Activated CD4-positive, alpha-beta T cell treated with anti-CD3 and anti-CD28 coated beads, Interleukin-2, amount 10 ng/mL, durations not matched to agents 7 days and 5 days (primary cell): ENCODE measurements around the gene WDR62. TPM values are rescaled to one million over a fixed set of nuclear protein-coding genes. Genes with fewer than 3 reads are reported as not detected.
A peak's percentile ranks its signal among the peaks of the same experiment; 100 is the strongest.

Experiments used
- CTCF ChIA-PET: fragments of 350-600 bp; sonication (Branson Sonifier 250); formaldehyde crosslinking; loops from one replicate; lab custom pipeline; 2021; ENCODE audit warnings: antibody characterized with exemption; lab: Charles Lee
- POLR2A ChIA-PET: fragments of 350-600 bp; sonication (Branson Sonifier 250); formaldehyde crosslinking; loops from one replicate; lab custom pipeline; 2021; ENCODE audit warnings: antibody characterized with exemption; lab: Charles Lee
- DNase-seq: peaks from one replicate; pipeline ENCODE4 v3.0.0-alpha.2; 2020
- H3K27ac Mint-ChIP-seq: one replicate; pipeline ENCODE4 v1.8.0; 2021; ENCODE audit warnings: mild to moderate bottlenecking, moderate library complexity, mixed read lengths
- H3K27me3 Mint-ChIP-seq: one replicate; pipeline ENCODE4 v1.8.0; 2021; ENCODE audit warnings: mixed read lengths
- H3K36me3 Mint-ChIP-seq: one replicate; pipeline ENCODE4 v1.8.0; 2021; ENCODE audit warnings: low read depth, mixed read lengths
- H3K4me1 Mint-ChIP-seq: one replicate; pipeline ENCODE4 v1.8.0; 2021; ENCODE audit warnings: mixed read lengths
- H3K4me3 Mint-ChIP-seq: one replicate; pipeline ENCODE4 v1.8.0; 2021; ENCODE audit warnings: mild to moderate bottlenecking, moderate library complexity, mixed read lengths
- H3K9me3 Mint-ChIP-seq: one replicate; pipeline ENCODE4 v1.8.0; 2021; ENCODE audit warnings: mixed read lengths
- total RNA-seq, 2 experiments: library from RNA; stranded (reverse); gene quantifications; one replicate each; pipeline ENCODE4 v1.2.3, GENCODE V29; 2021

WDR62 gene
- 10 to 100 TPM; 33.4 to 37.1 TPM for total RNA-seq

GRCh38 chr19:36054733-36055686, at the start of gene WDR62:
WDR62 (plus strand) TSS chr19:36054897; CDS start chr19:36054972, 75 bp downstream.
- Mint-ChIP-seq H3K4me1 (peaks cover 46% of the 10 kb centered on the region), H3K36me3 (peaks cover 29% of the 10 kb centered on the region), H3K4me3 (peak within 1 kb of the TSS; percentile 98), H3K27ac (peak within 1 kb of the TSS; percentile 97), H3K27me3 (no peaks in the 10 kb centered on the region), H3K9me3 (no peaks in the 10 kb centered on the region)
- peak; percentile 95 for DNase-seq
- POLR2A ChIA-PET = interaction anchor here (0.7 kb wide), 1 partner anchor 109 kb away, joined by 3 read pairs; no protein-coding TSS in a partner anchor
- CTCF ChIA-PET = interaction anchor here (0.6 to 1.1 kb wide), 3 partner anchors 14 to 88 kb away, joined by 3 read pairs; no protein-coding TSS in a partner anchor

GRCh38 chr19:36006955-36007354, 47.7 kb upstream of the WDR62 start:
- ChIA-PET CTCF (interaction anchor here (1.1 kb wide), 1 partner anchor 14 kb away, joined by 3 read pairs; no protein-coding TSS in a partner anchor), POLR2A (no interaction called here)
- H3K36me3 Mint-ChIP-seq = peaks cover 2% of the 10 kb centered on the region
- no peak overlapping the region for H3K27ac Mint-ChIP-seq
- peaks cover 19% of the 10 kb centered on the region for H3K4me1 Mint-ChIP-seq
- H3K27me3 Mint-ChIP-seq = no peaks in the 10 kb centered on the region
- no peak for DNase-seq
- no peaks in the 10 kb centered on the region for H3K9me3 Mint-ChIP-seq
- H3K4me3 Mint-ChIP-seq = no peak overlapping the region

- no peak for DNase-seq
- CTCF ChIA-PET = interaction anchor here (0.5 to 1.1 kb wide), 5 partner anchors 9 to 773 kb away, joined by 3 to 7 read pairs (median 4); no protein-coding TSS in a partner anchor
- H3K4me3 Mint-ChIP-seq = peak within 1 kb of the TSS; percentile 50
Measured at GRCh38 chr19:36008336-36008978, 46.2 kb upstream of the WDR62 start, which contains the start of gene SYNE4. SYNE4 (minus strand) TSS chr19:36008813; CDS start chr19:36008681, 132 bp downstream.

GRCh38 chr19:36009220-36009619, 45.5 kb upstream of the WDR62 start:
- CTCF ChIA-PET = interaction anchor here (0.6 to 1.1 kb wide), 2 partner anchors 13 to 267 kb away, joined by 3 to 7 read pairs; no protein-coding TSS in a partner anchor
- H3K4me3 Mint-ChIP-seq = peak overlapping the region; percentile 50
- H3K4me1 Mint-ChIP-seq = peaks cover 34% of the 10 kb centered on the region
- POLR2A ChIA-PET = no interaction called here
- no peaks in the 10 kb centered on the region for H3K9me3 Mint-ChIP-seq
- peaks cover 3% of the 10 kb centered on the region for H3K36me3 Mint-ChIP-seq
- DNase-seq = peak; percentile 44
- H3K27ac Mint-ChIP-seq = peak overlapping the region; percentile 37
- H3K27me3 Mint-ChIP-seq = no peaks in the 10 kb centered on the region

More at GRCh38 chr19:36008336-36008978, 46.2 kb upstream of the WDR62 start, which contains the start of gene SYNE4:
- Mint-ChIP-seq H3K9me3 (no peaks in the 10 kb centered on the region), H3K27me3 (no peaks in the 10 kb centered on the region), H3K27ac (peak within 1 kb of the TSS; percentile 79), H3K36me3 (peaks cover 2% of the 10 kb centered on the region), H3K4me1 (peaks cover 27% of the 10 kb centered on the region)
- POLR2A ChIA-PET = no interaction called here

- H3K36me3 Mint-ChIP-seq = peaks cover 3% of the 10 kb centered on the region
- no peak for DNase-seq
- H3K4me1 Mint-ChIP-seq = peaks cover 40% of the 10 kb centered on the region
- ChIA-PET POLR2A (no interaction called here), CTCF (interaction anchor here (0.6 to 0.7 kb wide), 2 partner anchors 19 to 268 kb away, joined by 3 read pairs; no protein-coding TSS in a partner anchor)
- H3K27me3 Mint-ChIP-seq = no peaks in the 10 kb centered on the region
- peak overlapping the region; percentile 50 for H3K4me3 Mint-ChIP-seq
- H3K27ac Mint-ChIP-seq = peak overlapping the region; percentile 37
- H3K9me3 Mint-ChIP-seq = no peaks in the 10 kb centered on the region
Measured at GRCh38 chr19:36009633-36010379, 44.9 kb upstream of the WDR62 start.

GRCh38 chr19:36010402-36010801, 44.3 kb upstream of the WDR62 start:
- no peaks in the 10 kb centered on the region for H3K27me3 Mint-ChIP-seq
- ChIA-PET CTCF (interaction anchor here (0.7 kb wide), 1 partner anchor 19 kb away, joined by 3 read pairs; no protein-coding TSS in a partner anchor), POLR2A (no interaction called here)
- no peak overlapping the region for H3K27ac Mint-ChIP-seq
- H3K4me1 Mint-ChIP-seq = peaks cover 46% of the 10 kb centered on the region
- no peak for DNase-seq
- no peak overlapping the region for H3K4me3 Mint-ChIP-seq
- peaks cover 3% of the 10 kb centered on the region for H3K36me3 Mint-ChIP-seq
- no peaks in the 10 kb centered on the region for H3K9me3 Mint-ChIP-seq

GRCh38 chr19:36013280-36014011, 41.3 kb upstream of the WDR62 start:
- Mint-ChIP-seq H3K4me1 (peaks cover 52% of the 10 kb centered on the region), H3K4me3 (peak overlapping the region; percentile 95), H3K27ac (peak overlapping the region; percentile 94), H3K9me3 (no peaks in the 10 kb centered on the region), H3K36me3 (peaks cover 3% of the 10 kb centered on the region), H3K27me3 (no peaks in the 10 kb centered on the region)
- ChIA-PET CTCF (interaction anchor here (0.6 to 1.0 kb wide), 4 partner anchors 8 to 276 kb away, joined by 3 to 4 read pairs (median 4); no protein-coding TSS in a partner anchor), POLR2A (interaction anchor here (0.6 to 1.0 kb wide), 2 partner anchors 41 to 299 kb away, joined by 3 read pairs; partner anchors contain the start of gene THAP8)
- no peak for DNase-seq

- POLR2A ChIA-PET = interaction anchor here (0.6 to 1.0 kb wide), 2 partner anchors 40 to 300 kb away, joined by 3 read pairs; partner anchors contain the start of gene THAP8
- DNase-seq = peak; percentile 100
- Mint-ChIP-seq H3K36me3 (peaks cover 3% of the 10 kb centered on the region), H3K4me1 (peaks cover 47% of the 10 kb centered on the region), H3K4me3 (peak within 1 kb of the TSS; percentile 95), H3K27me3 (no peaks in the 10 kb centered on the region), H3K9me3 (no peaks in the 10 kb centered on the region), H3K27ac (peak within 1 kb of the TSS; percentile 94)
- CTCF ChIA-PET = interaction anchor here (0.6 to 1.0 kb wide), 3 partner anchors 16 to 277 kb away, joined by 3 to 4 read pairs (median 3); no protein-coding TSS in a partner anchor
Measured at GRCh38 chr19:36014012-36014924, 40.4 kb upstream of the WDR62 start, which contains the start of gene ALKBH6. ALKBH6 (minus strand) TSS chr19:36014213; CDS start chr19:36013397, 816 bp downstream.

- POLR2A ChIA-PET = no interaction called here
- CTCF ChIA-PET = interaction anchor here (0.6 kb wide), 1 partner anchor 9 kb away, joined by 3 read pairs; no protein-coding TSS in a partner anchor
- Mint-ChIP-seq H3K27ac (no peak overlapping the region), H3K36me3 (peaks cover 4% of the 10 kb centered on the region), H3K9me3 (no peaks in the 10 kb centered on the region), H3K4me3 (no peak overlapping the region), H3K4me1 (peaks cover 20% of the 10 kb centered on the region), H3K27me3 (no peaks in the 10 kb centered on the region)
- DNase-seq = no peak
Measured at GRCh38 chr19:36019061-36019670, 35.5 kb upstream of the WDR62 start.

GRCh38 chr19:36023432-36023831, 31.3 kb upstream of the WDR62 start:
- H3K27ac Mint-ChIP-seq = no peak overlapping the region
- no peaks in the 10 kb centered on the region for H3K9me3 Mint-ChIP-seq
- H3K4me1 Mint-ChIP-seq = no peaks in the 10 kb centered on the region
- H3K36me3 Mint-ChIP-seq = peaks cover 7% of the 10 kb centered on the region
- no peak overlapping the region for H3K4me3 Mint-ChIP-seq
- DNase-seq = no peak
- ChIA-PET CTCF (no interaction called here), POLR2A (no interaction called here)
- H3K27me3 Mint-ChIP-seq = no peaks in the 10 kb centered on the region
